ENCODE measurements around the gene FAM83C.

The FAM83C gene

GRCh38 chr20:35297155-35297554 lies 4.9 kb upstream of the FAM83C start:
- DNase-seq = no peak

- DNase-seq = no peak
These were observed 3.9 kb upstream of the FAM83C start for GRCh38 chr20:35296101-35296554.

GRCh38 chr20:35295674-35296073 lies 3.4 kb upstream of the FAM83C start:
- no peak for DNase-seq

- no peak for DNase-seq
These were observed 2.8 kb upstream of the FAM83C start for GRCh38 chr20:35295058-35295457.

GRCh38 chr20:35294293-35294685 lies 2.1 kb upstream of the FAM83C start:
- no peak for DNase-seq

- no peak for DNase-seq
These were observed 1.4 kb upstream of the FAM83C start for GRCh38 chr20:35293303-35294292.

- no peak for DNase-seq
These were observed 470 bp upstream of the FAM83C start for GRCh38 chr20:35292504-35293285.

- DNase-seq = no peak
These were observed 1.3 kb downstream of the FAM83C start for GRCh38 chr20:35290887-35291417.

GRCh38 chr20:35290186-35290886 lies 1.9 kb downstream of the FAM83C start:
- DNase-seq = no peak

GRCh38 chr20:35288325-35289060 lies 3.7 kb downstream of the FAM83C start:
- DNase-seq = no peak

- no peak for DNase-seq
These were observed 4.5 kb downstream of the FAM83C start for GRCh38 chr20:35287509-35288324.

- DNase-seq = no peak
These were observed 5.2 kb downstream of the FAM83C start for GRCh38 chr20:35286899-35287508.

- DNase-seq = no peak
These were observed 5.9 kb downstream of the FAM83C start for GRCh38 chr20:35286077-35286898.

GRCh38 chr20:35285806-35286076 lies 6.5 kb downstream of the FAM83C start:
- DNase-seq = no peak

GRCh38 chr20:35284992-35285805 lies 7.0 kb downstream of the FAM83C start:
- no peak for DNase-seq

GRCh38 chr20:35284267-35284991 lies 7.8 kb downstream of the FAM83C start, which contains the start of gene EIF6:
Gene EIF6 (minus strand): TSS chr20:35284772. CDS start chr20:35284487, 285 bp downstream.
- DNase-seq = peak; percentile 63

GRCh38 chr20:35283441-35284266 lies 8.6 kb downstream of the FAM83C start:
- no peak for DNase-seq

Data from NCI-H2029 treated with DMSO at 0.1 percent for 48 hours (cell line).